Caki2 (cell line): Measurements from ENCODE around the gene TBC1D10A. TPM values are rescaled to one million over a fixed set of nuclear protein-coding genes. Genes with fewer than 3 reads are reported as not detected.
A peak's percentile ranks its signal among the peaks of the same experiment; 100 is the strongest.

Source experiments
- DNase-seq: peaks from one replicate; pipeline ENCODE4 v3.0.0-alpha.2; 2015; ENCODE audit warnings: low read depth
- in situ Hi-C: cut with HindIII; loops from 2 replicates; pipeline ENCODE4 v1.10.0; 2016; ENCODE audit warnings: low sequenced_read_pairs, low pct_unique_long_range_greater_than_20kb, mixed read lengths
- total RNA-seq: library from RNA; depleted of rRNA; stranded (reverse); fragments of >200 nt; shearing (Covaris generic); gene quantifications from 2 replicates; pipeline ENCODE4 v1.2.3, GENCODE V29; 2014; ENCODE audit warnings: low replicate concordance; rRNA removed

Gene TBC1D10A, protein sequence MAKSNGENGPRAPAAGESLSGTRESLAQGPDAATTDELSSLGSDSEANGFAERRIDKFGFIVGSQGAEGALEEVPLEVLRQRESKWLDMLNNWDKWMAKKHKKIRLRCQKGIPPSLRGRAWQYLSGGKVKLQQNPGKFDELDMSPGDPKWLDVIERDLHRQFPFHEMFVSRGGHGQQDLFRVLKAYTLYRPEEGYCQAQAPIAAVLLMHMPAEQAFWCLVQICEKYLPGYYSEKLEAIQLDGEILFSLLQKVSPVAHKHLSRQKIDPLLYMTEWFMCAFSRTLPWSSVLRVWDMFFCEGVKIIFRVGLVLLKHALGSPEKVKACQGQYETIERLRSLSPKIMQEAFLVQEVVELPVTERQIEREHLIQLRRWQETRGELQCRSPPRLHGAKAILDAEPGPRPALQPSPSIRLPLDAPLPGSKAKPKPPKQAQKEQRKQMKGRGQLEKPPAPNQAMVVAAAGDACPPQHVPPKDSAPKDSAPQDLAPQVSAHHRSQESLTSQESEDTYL
- total RNA-seq: 44.3 and 45.5 TPM in 2 replicates

- in situ Hi-C loops: no loop called here
- peak; percentile 86 for DNase-seq
Measured at GRCh38 chr22:30326706-30327362, at the start of gene TBC1D10A. TSS of gene TBC1D10A (minus strand) at chr22:30326941. CDS start at chr22:30326881, 60 bp downstream.

- in situ Hi-C loops: no loop called here
- no peak for DNase-seq
Measured at GRCh38 chr22:30375312-30375849, 48.6 kb upstream of the TBC1D10A start.

DNA sequence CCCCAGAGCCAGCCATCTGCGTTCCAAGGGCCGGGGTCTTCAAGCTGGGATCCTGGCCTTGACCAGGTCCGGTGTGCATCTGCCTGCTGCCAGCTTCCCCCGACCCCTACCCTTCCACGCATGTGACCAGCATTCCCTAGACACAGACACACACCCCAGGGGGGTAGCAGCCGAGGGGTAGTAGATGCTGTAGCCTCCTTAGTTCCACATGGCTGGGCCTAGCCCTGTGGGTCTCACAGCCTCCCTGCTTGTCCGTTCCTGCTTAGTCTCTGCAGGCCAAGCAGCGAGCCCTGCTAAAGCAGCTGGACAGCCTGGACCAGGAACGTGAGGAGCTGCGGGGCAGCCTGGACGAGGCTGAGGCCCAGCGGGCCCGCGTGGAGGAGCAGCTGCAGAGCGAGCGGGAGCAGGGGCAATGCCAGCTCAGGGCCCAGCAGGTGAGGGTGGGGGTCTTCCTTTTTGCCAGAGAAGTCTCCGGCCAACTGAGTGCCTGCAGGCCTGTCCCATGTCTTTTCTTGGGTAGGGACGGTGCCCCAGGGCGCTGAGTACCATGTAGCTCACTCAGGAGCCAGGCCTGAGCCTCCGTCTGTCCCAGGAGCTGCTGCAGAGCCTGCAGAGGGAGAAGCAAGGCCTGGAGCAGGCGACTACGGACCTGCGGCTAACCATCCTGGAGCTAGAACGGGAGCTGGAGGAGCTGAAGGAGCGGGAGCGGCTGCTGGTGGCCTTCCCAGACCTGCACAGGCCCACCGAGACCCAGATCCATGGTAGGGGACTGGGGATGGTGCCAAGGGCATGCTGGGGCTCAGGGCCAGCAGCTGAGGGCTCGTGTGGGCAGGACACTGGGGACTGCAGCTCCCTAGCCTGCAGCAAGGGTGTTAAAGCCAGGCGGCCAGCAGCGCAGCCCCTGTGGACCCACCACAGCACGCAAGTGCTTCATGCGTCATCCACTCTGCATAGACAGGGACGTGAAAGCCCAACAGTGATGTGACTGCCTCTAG lies 46.9 kb upstream of the TBC1D10A start:
- in situ Hi-C loops: no loop called here
- DNase-seq: no peak

DNA sequence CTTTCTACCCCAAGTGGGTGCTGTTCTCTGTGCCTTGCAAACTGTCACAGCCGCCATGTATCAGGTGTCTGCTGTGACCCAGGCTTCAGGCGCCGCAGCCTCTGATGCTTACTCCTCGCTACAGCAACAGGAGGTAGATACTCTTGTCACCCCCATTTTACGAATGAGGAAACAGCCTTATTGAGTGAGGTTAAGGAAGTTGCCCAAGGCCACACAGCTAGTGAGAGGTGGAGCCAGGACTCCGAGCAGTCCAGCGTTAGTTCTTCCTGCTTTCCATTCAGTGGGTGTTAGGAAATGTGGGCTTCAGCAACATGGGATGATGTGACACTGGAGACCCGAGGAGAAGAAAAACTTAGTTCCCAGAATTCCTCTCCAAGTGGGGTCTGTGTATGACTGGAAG lies 46.2 kb upstream of the TBC1D10A start:
- in situ Hi-C loops: no loop called here
- DNase-seq: no peak

GRCh38 chr22:30371981-30372380 lies 45.2 kb upstream of the TBC1D10A start:
- no peak for DNase-seq
- in situ Hi-C loops: no loop called here

DNA sequence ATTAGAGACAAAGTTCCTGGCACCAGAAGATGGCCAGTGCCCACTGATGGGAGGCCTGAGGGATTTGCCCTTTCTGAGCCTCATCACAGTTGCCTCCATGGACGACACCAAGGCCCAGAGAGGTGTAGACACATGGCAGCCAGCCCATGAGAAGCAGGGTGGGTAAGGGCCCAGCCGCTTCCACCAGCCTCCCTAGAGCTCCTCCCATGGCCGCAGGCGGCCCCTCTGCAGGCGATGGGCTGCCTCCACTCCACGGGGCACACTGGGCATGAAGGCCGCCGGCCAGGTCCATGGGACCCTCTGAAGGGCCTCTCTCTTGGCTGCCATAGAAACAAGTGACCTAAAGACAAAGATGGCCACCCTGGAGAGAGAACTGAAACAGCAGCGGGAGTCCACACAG lies 44.6 kb upstream of the TBC1D10A start:
- in situ Hi-C loops: no loop called here

GRCh38 chr22:30370641-30371230 lies 44.0 kb upstream of the TBC1D10A start:
- no peak for DNase-seq
- in situ Hi-C loops: no loop called here

More for the DNA sequence above, 44.6 kb upstream of the TBC1D10A start:
- no peak for DNase-seq

DNA sequence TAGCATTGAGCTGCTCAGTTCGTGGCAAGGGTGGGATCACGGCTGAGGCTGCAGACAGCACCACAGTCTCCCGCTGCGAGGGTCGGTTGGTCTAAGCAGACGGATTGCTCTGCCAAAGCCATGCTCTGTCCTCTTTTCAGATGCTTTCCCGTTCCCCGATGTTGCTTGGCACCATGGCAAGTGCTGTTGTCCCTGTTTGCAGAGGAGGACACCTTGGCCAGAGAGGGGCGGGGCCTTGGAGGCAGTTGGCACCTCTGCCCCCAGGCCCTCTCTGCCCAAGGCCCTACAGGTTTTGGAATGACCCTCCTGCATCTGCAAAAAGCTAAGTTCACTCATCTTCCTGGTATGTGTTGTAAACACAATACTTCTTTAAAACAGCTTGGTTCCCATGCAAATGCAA lies 41.7 kb upstream of the TBC1D10A start:
- in situ Hi-C loops: no loop called here

DNA sequence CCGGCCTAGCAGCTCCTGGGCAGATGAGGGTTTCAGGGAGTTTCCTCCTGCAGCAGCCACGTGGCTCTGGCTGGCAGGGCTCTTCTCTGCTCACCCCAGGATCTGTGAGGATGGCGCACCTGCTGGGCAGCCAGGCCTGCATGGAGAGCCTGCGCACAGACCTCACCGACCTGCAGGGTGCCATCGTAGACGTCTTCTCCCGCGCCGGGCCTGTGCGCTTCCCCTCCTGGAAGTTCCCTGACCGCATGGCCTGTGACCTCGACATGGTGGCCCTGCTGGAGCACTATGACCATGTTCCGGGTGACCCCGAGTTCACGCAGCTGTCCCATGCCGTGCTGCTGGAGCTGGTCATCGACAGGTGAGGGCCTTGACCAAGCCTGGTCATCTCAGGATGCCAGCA lies 39.1 kb upstream of the TBC1D10A start:
- in situ Hi-C loops: no loop called here
- DNase-seq: no peak

More for the DNA sequence above, 41.7 kb upstream of the TBC1D10A start:
- no peak for DNase-seq

DNA sequence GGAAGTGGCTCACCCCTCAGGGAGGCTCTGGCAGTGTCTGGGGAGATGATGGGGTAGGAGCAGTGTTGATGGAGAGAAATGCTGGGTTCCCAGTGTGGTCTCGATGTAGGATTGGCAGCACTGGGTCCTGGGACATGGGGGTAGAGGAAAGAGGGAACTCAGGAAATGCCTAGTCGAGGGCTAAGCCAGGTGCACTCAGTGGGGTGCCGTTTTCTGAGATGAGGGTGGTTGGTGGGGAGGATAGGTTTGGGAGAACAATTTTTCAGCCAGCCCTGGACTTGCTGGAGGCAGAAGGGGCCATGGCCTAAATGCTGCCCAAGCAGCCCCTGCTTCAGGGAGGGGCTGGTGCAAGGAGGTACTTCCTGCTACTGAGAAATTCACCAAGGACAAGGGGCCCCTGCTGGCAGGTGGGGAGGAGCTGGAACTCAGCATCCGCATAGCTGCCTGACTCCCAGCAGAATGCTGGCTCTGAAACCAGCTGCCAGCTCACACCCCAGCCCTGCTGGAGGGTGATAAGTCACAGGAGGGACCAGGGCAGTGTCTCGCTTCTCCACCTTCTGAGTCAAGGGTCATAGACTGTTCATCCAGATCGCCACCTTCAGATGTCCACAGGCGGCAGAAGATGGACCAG lies 36.0 kb upstream of the TBC1D10A start:
- in situ Hi-C loops: no loop called here
- no peak for DNase-seq

GRCh38 chr22:30361916-30362650 lies 35.3 kb upstream of the TBC1D10A start:
- in situ Hi-C loops: no loop called here
- no peak for DNase-seq

DNA sequence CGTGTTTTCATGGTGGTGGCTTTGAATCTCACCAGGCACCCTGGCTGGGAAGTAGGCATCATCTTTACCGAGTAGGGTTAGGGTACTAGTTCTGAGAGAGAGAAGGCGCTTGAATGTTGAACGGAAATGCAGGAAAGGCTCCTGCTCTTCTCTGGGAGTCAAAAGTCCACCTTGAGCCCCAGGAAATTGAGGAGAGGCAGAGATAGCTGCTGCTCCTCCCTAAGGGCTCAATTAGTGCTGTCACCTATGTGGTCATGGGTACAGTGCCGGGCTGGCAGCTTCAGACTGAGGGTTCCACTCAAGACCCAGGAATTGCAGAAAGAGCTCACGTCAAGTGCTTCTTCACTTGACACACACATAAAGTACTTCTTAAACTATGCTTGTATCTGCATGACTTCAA lies 31.8 kb upstream of the TBC1D10A start:
- DNase-seq: no peak
- in situ Hi-C loops: no loop called here

GRCh38 chr22:30357650-30358215 lies 31.0 kb upstream of the TBC1D10A start:
- in situ Hi-C loops: no loop called here
- no peak for DNase-seq

DNA sequence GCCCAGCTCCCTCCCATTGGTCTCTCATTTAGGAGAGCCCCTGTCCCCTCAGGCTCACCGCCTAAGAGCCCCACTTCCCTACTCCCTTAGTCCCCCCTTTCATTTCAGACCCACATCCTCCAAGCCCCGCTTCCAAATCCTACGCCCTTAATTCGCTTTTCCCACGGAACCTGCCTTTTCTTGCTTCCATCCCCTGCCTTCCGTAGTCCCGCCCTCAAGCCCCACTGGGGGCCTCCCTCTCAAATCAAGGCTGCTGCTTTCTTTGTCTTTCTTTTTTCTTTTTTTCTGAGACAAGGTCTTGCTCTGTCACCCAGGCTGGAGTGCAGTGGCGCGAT lies 30.5 kb upstream of the TBC1D10A start:
- no peak for DNase-seq
- in situ Hi-C loops: no loop called here

DNA sequence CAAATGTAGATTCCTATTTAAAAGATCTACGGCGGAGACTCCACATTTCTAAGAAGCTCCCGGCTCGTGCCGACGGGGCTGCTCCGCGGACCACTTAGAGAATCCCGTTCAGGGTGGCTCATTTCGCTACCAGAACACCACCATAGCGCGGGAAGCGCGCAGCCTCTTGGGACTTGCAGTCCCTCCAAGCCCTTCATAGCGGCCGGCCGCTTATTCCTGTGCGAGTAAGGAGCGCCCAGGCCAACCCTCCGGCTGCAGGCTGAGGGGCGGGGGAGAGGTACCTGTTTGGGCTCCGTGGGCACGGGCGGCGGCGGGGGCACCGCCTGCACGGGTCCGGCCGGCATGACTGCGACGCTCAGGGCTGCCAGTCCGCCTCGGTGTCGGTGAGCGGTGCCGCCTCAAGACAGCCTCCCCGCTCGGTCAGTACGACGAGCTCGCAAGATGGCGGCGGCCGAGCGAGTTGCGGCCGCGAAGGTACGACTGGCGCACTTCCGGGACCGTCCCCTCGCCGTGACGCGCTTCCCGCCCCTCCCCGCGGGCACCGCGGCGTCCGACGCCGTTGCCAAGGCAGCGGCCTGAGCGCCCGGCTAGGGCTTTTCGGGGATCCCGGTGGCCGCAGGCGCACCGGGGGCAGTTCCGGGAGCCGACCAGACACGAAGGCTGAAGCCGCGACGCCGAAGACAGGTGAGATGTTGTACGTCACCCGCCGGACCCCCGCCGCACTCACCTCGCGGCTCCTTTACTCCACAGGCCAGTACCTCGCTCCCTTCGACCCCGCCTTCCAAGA lies 29.9 kb upstream of the TBC1D10A start, which contains the start of the genes CCDC157 and SF3A1:
CCDC157 (plus strand) TSS at position 559 of the 787 bp plus-strand sequence. CDS start 8,994 bp downstream, outside the sequence.
SF3A1 (minus strand) TSS at position 446 of the 787 bp plus-strand sequence; CDS start at position 344, 102 bp downstream.
- DNase-seq: peak; percentile 93
- in situ Hi-C loops: no loop called here
